K562 (cell line): ENCODE measurements around the gene SLC35G6. TPM values are rescaled to one million over a fixed set of nuclear protein-coding genes. Genes with fewer than 3 reads are reported as not detected.

Experiments
- FOXM1 ChIP-seq, 2 experiments: fragments of 450-650 bp in 1 of 2; sonication (generic) in 1 of 2; formaldehyde crosslinking in 1 of 2; IDR thresholded peaks; 2 replicates each; pipeline versions ENCODE4 v1.6.1 to v1.9.0; 2017 to 2022; ENCODE audit warnings: low read depth in 2 of 2, mild to moderate bottlenecking in 2 of 2, missing genetic modification reagents in 1 of 2, moderate library complexity in 1 of 2
- GABPB1 ChIP-seq: sonication (generic); formaldehyde crosslinking; IDR thresholded peaks from 2 replicates; pipeline ENCODE4 v1.8.0; 2022; ENCODE audit warnings: mild to moderate bottlenecking, missing genetic modification reagents
- GATAD2A ChIP-seq: fragments of 450-650 bp; IDR thresholded peaks from 2 replicates; pipeline ENCODE4 v1.6.1; 2017
- HDAC3 ChIP-seq: fragments of 450-650 bp; IDR thresholded peaks from 2 replicates; pipeline ENCODE4 v1.6.1; 2018; ENCODE audit warnings: borderline replicate concordance, mild to moderate bottlenecking, moderate library complexity; ENCODE audit not compliant: partially characterized antibody
- MCM3 ChIP-seq: fragments of 450-650 bp; IDR thresholded peaks from 2 replicates; pipeline ENCODE4 v1.6.1; 2016
- NFATC3 ChIP-seq: fragments of 450-650 bp; IDR thresholded peaks from 2 replicates; pipeline ENCODE4 v1.6.1; 2017; ENCODE audit warnings: mild to moderate bottlenecking
- NFXL1 ChIP-seq: fragments of 450-650 bp; formaldehyde crosslinking; IDR thresholded peaks from 2 replicates; pipeline ENCODE4 v1.4.0; 2021; ENCODE audit warnings: mild to moderate bottlenecking
- NONO ChIP-seq, 2 experiments: fragments of 200-400 bp in 1 of 2; fragments of 450-650 bp in 1 of 2; formaldehyde crosslinking in 1 of 2; IDR thresholded peaks; 2 replicates each; pipeline ENCODE4 v1.6.1; 2017; ENCODE audit warnings: low read depth in 2 of 2, mild to moderate bottlenecking in 2 of 2, moderate library complexity in 2 of 2, low read length in 1 of 2
- NR2C1 ChIP-seq, 2 experiments: fragments of 450-650 bp; IDR thresholded peaks; 2 replicates each; pipeline ENCODE4 v1.6.1; 2017; ENCODE audit warnings: mild to moderate bottlenecking in 2 of 2, antibody characterized with exemption in 1 of 2, inconsistent platforms in 1 of 2, missing compliant biosample characterization in 1 of 2, missing genetic modification characterization in 1 of 2
- NR2C2 ChIP-seq, 2 experiments: fragments of 200-800 bp in 1 of 2; sonication (Bioruptor generic) in 1 of 2; sonication (generic) in 1 of 2; formaldehyde crosslinking in 1 of 2; IDR thresholded peaks; 2 replicates each; pipeline versions ENCODE4 v1.6.1 to v1.8.0; 2016 to 2022; ENCODE audit warnings: mild to moderate bottlenecking in 1 of 2, missing compliant biosample characterization in 1 of 2, missing genetic modification characterization in 1 of 2, missing genetic modification reagents in 1 of 2
- NR4A1 ChIP-seq, 2 experiments: fragments of 250-450 bp in 1 of 2; fragments of 450-650 bp in 1 of 2; sonication (Bioruptor Pico) in 1 of 2; IDR thresholded peaks; 2 replicates each; pipeline versions ENCODE4 v1.4.0 to v1.6.1; 2016 to 2020; ENCODE audit warnings: mild to moderate bottlenecking in 2 of 2, missing compliant biosample characterization in 1 of 2, missing genetic modification characterization in 1 of 2, moderate library complexity in 1 of 2
- SIX5 ChIP-seq, 2 experiments: IDR thresholded peaks; 2 replicates each; pipeline ENCODE4 v1.6.1; 2011; ENCODE audit warnings: low read length in 2 of 2, borderline replicate concordance in 1 of 2, low read depth in 1 of 2, mild to moderate bottlenecking in 1 of 2, moderate library complexity in 1 of 2; ENCODE audit not compliant: insufficient read depth in 1 of 2
- SLC30A9 ChIP-seq: fragments of 250-450 bp; sonication (Bioruptor Pico); IDR thresholded peaks from 2 replicates; pipeline ENCODE4 v1.8.0; 2022; ENCODE audit warnings: mild to moderate bottlenecking, moderate library complexity
- SMAD3 ChIP-seq: fragments of 450-650 bp; formaldehyde crosslinking; conservative IDR thresholded peaks from 2 replicates; pipeline ENCODE4 v1.4.0; 2020; ENCODE audit warnings: mild to moderate bottlenecking
- SREBF2 ChIP-seq: sonication (generic); formaldehyde crosslinking; IDR thresholded peaks from 2 replicates; pipeline ENCODE4 v1.4.0; 2020; ENCODE audit warnings: mild to moderate bottlenecking, missing genetic modification reagents
- TAF15 ChIP-seq: fragments of 200-400 bp; formaldehyde crosslinking; IDR thresholded peaks from 2 replicates; pipeline ENCODE4 v1.6.1; 2017; ENCODE audit warnings: mild to moderate bottlenecking, low read depth, low read length, moderate library complexity
- VEZF1 ChIP-seq: fragments of 200-800 bp; sonication (Bioruptor generic); IDR thresholded peaks from 2 replicates; pipeline ENCODE4 v1.6.1; 2017; ENCODE audit warnings: missing genetic modification characterization, missing compliant biosample characterization
- ZEB2 ChIP-seq: fragments of 450-650 bp; IDR thresholded peaks from 2 replicates; pipeline ENCODE4 v1.6.1; 2016
- ZNF146 ChIP-seq: IDR thresholded peaks from one replicate; pipeline ENCODE4 v1.6.1; 2018; ENCODE audit warnings: missing compliant biosample characterization; ENCODE audit not compliant: unreplicated experiment
- ZNF280B ChIP-seq: fragments of 250-450 bp; sonication (Bioruptor Pico); IDR thresholded peaks from 2 replicates; pipeline ENCODE4 v1.5.1; 2021; ENCODE audit warnings: mild to moderate bottlenecking
- ZNF830 ChIP-seq: fragments of 250-450 bp; sonication (Bioruptor Pico); IDR thresholded peaks from 2 replicates; pipeline ENCODE4 v1.5.0; 2021; ENCODE audit warnings: mild to moderate bottlenecking
- polyA plus RNA-seq, 8 experiments: library from polyadenylated mRNA; depleted of rRNA in 4 of 8; stranded (reverse) in 5 of 8; unstranded in 3 of 8; fragments of >200 nt; fragmentation: Nextera tagmentation in 2 of 8; fragmentation: Illumina TruSeq in 1 of 8; extraction: Ambion mirVana in 2 of 8; extraction: Trizol in 1 of 8; gene quantifications; 2 replicates each; pipeline versions ENCODE4 v1.2.1 to v1.2.3, GENCODE V29; 2011 to 2014; ENCODE audit warnings: inconsistent platforms in 1 of 8, missing spikeins in 1 of 8
- total RNA-seq, 7 experiments: library from RNA; depleted of rRNA in 6 of 7; stranded (reverse); fragments of >200 nt in 6 of 7; fragmentation: Illumina TruSeq in 2 of 7; extraction: Trizol in 2 of 7; gene quantifications; 2 replicates each; pipeline versions ENCODE4 v1.2.1 to v1.2.3, GENCODE V29; 2011 to 2021; ENCODE audit warnings: low replicate concordance in 1 of 7
- TF ChIP-seq, protein P1 (sequence below): IDR thresholded peaks from 2 replicates; pipeline ENCODE4 v1.6.1; 2012; ENCODE audit warnings: low read depth, low read length, improper control_type of control experiment, borderline replicate concordance

The SLC35G6 gene
- total and polyA plus RNA-seq, 9 of the 15 experiments (the other 6 are each of a cell fraction or from before 2014, with no cell fraction given), result not detected

- TF ChIP-seq NR2C2 (CRISPR knock-in tag; IDR thresholded peaks at IDR 0.05), result peak; percentile 45; the same call in 1 of the 2 replicates
- TF ChIP-seq NR2C2 (tag; IDR thresholded peaks at IDR 0.05), result peak; percentile 75
- no peak for TF ChIP-seq NR2C1 (IDR thresholded peaks at IDR 0.05)
- no peak for TF ChIP-seq NR2C1 (tag; IDR thresholded peaks at IDR 0.05)
- no peak for TF ChIP-seq SLC30A9 (CRISPR knock-in tag)
- 0 out of 2 replicates have a peak, but pooled peaks have one; percentile 71 for TF ChIP-seq ZNF830 (CRISPR knock-in tag)
- TF ChIP-seq SMAD3 (CRISPR knock-in tag), result peak; percentile 69
- no peak; the same call in 1 of the 2 replicates for TF ChIP-seq FOXM1 (IDR thresholded peaks at IDR 0.05; ENCODE audit: low read depth)
- TF ChIP-seq FOXM1 (CRISPR knock-in tag; IDR thresholded peaks at IDR 0.05; ENCODE audit: low read depth), result no peak; the same call in 1 of the 2 replicates
- peak; percentile 54; the same call in 1 of the 2 replicates for TF ChIP-seq GABPB1 (CRISPR knock-in tag)
- TF ChIP-seq SREBF2 (CRISPR knock-in tag), result no peak
- TF ChIP-seq NFXL1 (CRISPR knock-in tag), result no peak
- TF ChIP-seq, protein P1, sequence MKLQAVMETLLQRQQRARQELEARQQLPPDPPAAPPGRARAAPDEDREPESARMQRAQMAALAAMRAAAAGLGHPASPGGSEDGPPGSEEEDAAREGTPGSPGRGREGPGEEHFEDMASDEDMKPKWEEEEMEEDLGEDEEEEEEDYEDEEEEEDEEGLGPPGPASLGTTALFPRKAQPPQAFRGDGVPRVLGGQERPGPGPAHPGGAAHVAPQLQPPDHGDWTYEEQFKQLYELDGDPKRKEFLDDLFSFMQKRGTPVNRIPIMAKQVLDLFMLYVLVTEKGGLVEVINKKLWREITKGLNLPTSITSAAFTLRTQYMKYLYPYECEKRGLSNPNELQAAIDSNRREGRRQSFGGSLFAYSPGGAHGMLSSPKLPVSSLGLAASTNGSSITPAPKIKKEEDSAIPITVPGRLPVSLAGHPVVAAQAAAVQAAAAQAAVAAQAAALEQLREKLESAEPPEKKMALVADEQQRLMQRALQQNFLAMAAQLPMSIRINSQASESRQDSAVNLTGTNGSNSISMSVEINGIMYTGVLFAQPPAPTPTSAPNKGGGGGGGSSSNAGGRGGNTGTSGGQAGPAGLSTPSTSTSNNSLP, result no peak; the same call in 1 of the 2 replicates
- no peak for TF ChIP-seq NFATC3
- TF ChIP-seq SIX5 (IDR thresholded peaks at IDR 0.05; ENCODE audit: borderline replicate concordance in 1 of 2, insufficient read depth in 1 of 2, low read depth in 1 of 2, low read length in 2 of 2), result no peak
- no peak for TF ChIP-seq NR4A1 (CRISPR knock-in tag; IDR thresholded peaks at IDR 0.05)
- no peak for TF ChIP-seq NR4A1 (tag; IDR thresholded peaks at IDR 0.05)
- peak; percentile 98 for TF ChIP-seq NONO (IDR thresholded peaks at IDR 0.05; ENCODE audit: low read depth in 2 of 2, low read length in 1 of 2)
- TF ChIP-seq ZNF146, result no peak
- TF ChIP-seq GATAD2A, result peak; percentile 21; the same call in 1 of the 2 replicates
- no peak for TF ChIP-seq ZNF280B (CRISPR knock-in tag)
- TF ChIP-seq ZEB2, result no peak
- TF ChIP-seq VEZF1 (CRISPR knock-in tag), result peak; percentile 99
- TF ChIP-seq MCM3, result no peak
- TF ChIP-seq HDAC3, result peak; percentile 28
- TF ChIP-seq TAF15, result no peak
These were observed 3.0 kb downstream of the SLC35G6 start, which contains the start of gene POLR2A (continued) for GRCh38 chr17:7484067-7484918.
